CD14-positive monocyte (primary cell): ENCODE measurements around the gene RASL11B. TPM values are rescaled to one million over a fixed set of nuclear protein-coding genes. Genes with fewer than 3 reads are reported as not detected.

Experiments used
- DNase-seq, 3 donors: peaks; one replicate each; pipeline ENCODE4 v3.0.0-alpha.2; 2011 to 2022
- H2AFZ ChIP-seq: 2 replicates; pipeline ENCODE4 v1.6.0; 2012; ENCODE audit warnings: mild to moderate bottlenecking, low read depth, low read length, inconsistent platforms; ENCODE audit not compliant: insufficient read depth, poor library complexity, severe bottlenecking
- H3K27ac ChIP-seq, 2 donors: 1 replicate in 1 of 2; 2 replicates in 1 of 2; pipeline ENCODE4 v1.5.1; 2012 to 2013; ENCODE audit warnings: low read length in 2 of 2, control low read depth in 1 of 2, inconsistent platforms in 1 of 2, low read depth in 1 of 2, mild to moderate bottlenecking in 1 of 2
- H3K27me3 ChIP-seq, 2 donors: one replicate each; pipeline versions ENCODE4 v1.6.0 to v1.6.1; 2011 to 2013; ENCODE audit warnings: low read length in 2 of 2; ENCODE audit not compliant: control insufficient read depth in 2 of 2, insufficient read depth in 2 of 2
- H3K36me3 ChIP-seq, 2 donors: replicated peaks in 1 of 2; 1 replicate in 1 of 2; 2 replicates in 1 of 2; pipeline versions ENCODE4 v1.5.1 to v1.6.1; 2012 to 2013; ENCODE audit warnings: low read length in 2 of 2, control low read depth in 1 of 2, inconsistent platforms in 1 of 2, mild to moderate bottlenecking in 1 of 2; ENCODE audit not compliant: insufficient read depth in 2 of 2, control insufficient read depth in 1 of 2
- H3K4me1 ChIP-seq, 2 donors: 1 replicate in 1 of 2; 2 replicates in 1 of 2; pipeline versions ENCODE4 v1.5.1 to v1.6.1; 2012 to 2013; ENCODE audit warnings: low read length in 2 of 2, control low read depth in 1 of 2, inconsistent platforms in 1 of 2, mild to moderate bottlenecking in 1 of 2, moderate library complexity in 1 of 2; ENCODE audit not compliant: insufficient read depth in 2 of 2, control insufficient read depth in 1 of 2
- H3K4me2 ChIP-seq: replicated peaks from 2 replicates; pipeline ENCODE3; 2012; ENCODE audit warnings: low read length, moderate library complexity, mild to moderate bottlenecking; ENCODE audit not compliant: poor library complexity, severe bottlenecking; ENCODE audit errors: extremely low read depth
- H3K4me3 ChIP-seq, 3 experiments: fragments of 200-600 bp in 1 of 3; sonication (generic) in 1 of 3; replicated peaks in 1 of 3; 1 replicate in 2 of 3; 2 replicates in 1 of 3; pipeline ENCODE4 v1.5.1; 2011 to 2013; ENCODE audit warnings: low read length in 3 of 3, mild to moderate bottlenecking in 3 of 3, control low read depth in 2 of 3, low read depth in 2 of 3, inconsistent platforms in 1 of 3, moderate library complexity in 1 of 3
- H3K79me2 ChIP-seq: 2 replicates; pipeline ENCODE4 v1.6.0; 2012; ENCODE audit warnings: mild to moderate bottlenecking, control low read depth, inconsistent platforms, low read length, moderate library complexity; ENCODE audit not compliant: insufficient read depth
- H3K9ac ChIP-seq: 2 replicates; pipeline ENCODE4 v1.6.0; 2017; ENCODE audit warnings: low read length, mild to moderate bottlenecking; ENCODE audit not compliant: insufficient read depth, poor library complexity, severe bottlenecking
- H3K9me3 ChIP-seq, 2 donors: replicated peaks in 1 of 2; 1 replicate in 1 of 2; 2 replicates in 1 of 2; pipeline versions ENCODE4 v1.5.1 to v1.6.1; 2012 to 2013; ENCODE audit warnings: low read length in 2 of 2, control low read depth in 1 of 2; ENCODE audit not compliant: control insufficient read depth in 1 of 2, insufficient read depth in 1 of 2
- H4K20me1 ChIP-seq: 2 replicates; pipeline ENCODE4 v1.6.0; 2012; ENCODE audit warnings: mild to moderate bottlenecking, low read length, control low read depth, moderate library complexity; ENCODE audit not compliant: insufficient read depth
- H3K27ac Mint-ChIP-seq, 7 donors: one replicate each; pipeline ENCODE4 v1.8.0; 2020; ENCODE audit warnings: mild to moderate bottlenecking in 7 of 7, mixed read lengths in 7 of 7, moderate library complexity in 6 of 7, inconsistent platforms in 2 of 7
- H3K27me3 Mint-ChIP-seq, 3 donors: one replicate each; pipeline ENCODE4 v1.8.0; 2021 to 2022; ENCODE audit warnings: low read depth in 3 of 3, mild to moderate bottlenecking in 3 of 3, mixed read lengths in 3 of 3, moderate library complexity in 3 of 3, inconsistent platforms in 1 of 3
- H3K36me3 Mint-ChIP-seq, 2 donors: one replicate each; pipeline ENCODE4 v1.8.0; 2020; ENCODE audit warnings: mixed read lengths in 2 of 2, inconsistent platforms in 1 of 2, mild to moderate bottlenecking in 1 of 2
- H3K4me1 Mint-ChIP-seq: one replicate; pipeline ENCODE4 v1.8.0; 2020; ENCODE audit warnings: mild to moderate bottlenecking, mixed read lengths
- H3K4me3 Mint-ChIP-seq, 2 donors: one replicate each; pipeline ENCODE4 v1.8.0; 2020; ENCODE audit warnings: mild to moderate bottlenecking in 2 of 2, mixed read lengths in 2 of 2, moderate library complexity in 1 of 2
- H3K9me3 Mint-ChIP-seq, 7 donors: one replicate each; pipeline ENCODE4 v1.8.0; 2020 to 2022; ENCODE audit warnings: mixed read lengths in 7 of 7, mild to moderate bottlenecking in 6 of 7, moderate library complexity in 6 of 7, inconsistent platforms in 2 of 7
- WGBS: methylation state at CpG from one replicate; pipeline ENCODE4 v1.1.5; 2013; ENCODE audit warnings: missing lambda C conversion rate; ENCODE audit not compliant: insufficient coverage; 5-methylcytosine and 5-hydroxymethylcytosine counted together
- intact Hi-C, 2 donors: fragments of 100-400 bp; cut with micrococcal nuclease; formaldehyde crosslinking; loops; one replicate each; pipeline versions ENCODE4 v1.15.0 to v1.15.1; 2023
- polyA plus RNA-seq, 3 donors: library from polyadenylated mRNA; depleted of rRNA in 1 of 3; unstranded in 2 of 3; stranded (reverse) in 1 of 3; fragments of 300-500 nt in 2 of 3; fragments of >200 nt in 1 of 3; fragmentation: Illumina TruSeq in 2 of 3; gene quantifications; 1 replicate in 2 of 3; 2 replicates in 1 of 3; pipeline ENCODE4 v1.2.3, GENCODE V29; 2012 to 2021
- TF ChIP-seq, protein P1 (sequence below): fragments of 200-600 bp; IDR thresholded peaks from one replicate; pipeline ENCODE4 v1.8.0; 2022; ENCODE audit warnings: antibody characterized with exemption, mild to moderate bottlenecking

Gene RASL11B
- polyA plus RNA-seq, 3 donors, result not detected

DNA sequence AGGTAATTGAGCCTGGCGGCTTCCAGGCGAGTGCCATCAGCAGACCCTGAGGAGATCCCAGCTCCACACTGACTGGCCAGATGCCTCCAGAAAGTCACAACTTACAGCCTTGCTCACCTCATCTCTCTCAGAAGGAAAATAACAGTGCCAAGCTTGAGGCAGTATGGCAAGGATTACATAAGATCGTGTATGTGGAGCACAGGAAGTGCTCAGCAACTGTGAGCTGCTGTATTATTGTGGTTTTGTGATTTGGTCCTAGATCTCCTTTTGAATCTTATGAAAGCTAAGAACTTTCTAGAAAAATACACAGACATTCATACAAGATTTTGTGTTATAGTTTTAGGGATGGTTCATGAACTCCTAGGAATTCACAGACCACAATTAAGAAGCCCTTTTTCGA, 14.0 kb downstream of the RASL11B start:
- Mint-ChIP-seq H3K27me3 (peaks cover 0 to 2% (median 0%) of the 10 kb centered on the region in 3 donors), H3K36me3 (peaks cover 11 to 22% of the 10 kb centered on the region in 2 donors), H3K4me3 (no peak overlapping the region), H3K4me1 (peaks cover 8% of the 10 kb centered on the region), H3K27ac (peak overlapping the region in 2 of 7 donors; percentile 11 to 22), H3K9me3 (no peaks in the 10 kb centered on the region)
- no peak overlapping the region for H3K4me2 ChIP-seq
- H3K27ac ChIP-seq, result no peak overlapping the region
- no peaks in the 10 kb centered on the region for H3K79me2 ChIP-seq
- no peaks in the 10 kb centered on the region for H3K27me3 ChIP-seq
- no peak overlapping the region for H3K9ac ChIP-seq
- H3K4me3 ChIP-seq, result no peak overlapping the region
- DNase-seq, result no peak
- no peaks in the 10 kb centered on the region for H4K20me1 ChIP-seq
- intact Hi-C loops, result no loop called here
- no peaks in the 10 kb centered on the region for H3K36me3 ChIP-seq
- TF ChIP-seq, protein P1, sequence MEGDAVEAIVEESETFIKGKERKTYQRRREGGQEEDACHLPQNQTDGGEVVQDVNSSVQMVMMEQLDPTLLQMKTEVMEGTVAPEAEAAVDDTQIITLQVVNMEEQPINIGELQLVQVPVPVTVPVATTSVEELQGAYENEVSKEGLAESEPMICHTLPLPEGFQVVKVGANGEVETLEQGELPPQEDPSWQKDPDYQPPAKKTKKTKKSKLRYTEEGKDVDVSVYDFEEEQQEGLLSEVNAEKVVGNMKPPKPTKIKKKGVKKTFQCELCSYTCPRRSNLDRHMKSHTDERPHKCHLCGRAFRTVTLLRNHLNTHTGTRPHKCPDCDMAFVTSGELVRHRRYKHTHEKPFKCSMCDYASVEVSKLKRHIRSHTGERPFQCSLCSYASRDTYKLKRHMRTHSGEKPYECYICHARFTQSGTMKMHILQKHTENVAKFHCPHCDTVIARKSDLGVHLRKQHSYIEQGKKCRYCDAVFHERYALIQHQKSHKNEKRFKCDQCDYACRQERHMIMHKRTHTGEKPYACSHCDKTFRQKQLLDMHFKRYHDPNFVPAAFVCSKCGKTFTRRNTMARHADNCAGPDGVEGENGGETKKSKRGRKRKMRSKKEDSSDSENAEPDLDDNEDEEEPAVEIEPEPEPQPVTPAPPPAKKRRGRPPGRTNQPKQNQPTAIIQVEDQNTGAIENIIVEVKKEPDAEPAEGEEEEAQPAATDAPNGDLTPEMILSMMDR, result no peak
- no peak overlapping the region for H2AFZ ChIP-seq
- no peaks in the 10 kb centered on the region for H3K4me1 ChIP-seq
- no peaks in the 10 kb centered on the region for H3K9me3 ChIP-seq
- WGBS, result 90% methylated on average over 3 of the region's 4 CpGs

- no peak overlapping the region for H3K4me3 Mint-ChIP-seq
- peak overlapping the region in 1 of 7 donors; percentile 59 for H3K27ac Mint-ChIP-seq
- H3K4me2 ChIP-seq, result no peak overlapping the region
- no peaks in the 10 kb centered on the region for H3K9me3 Mint-ChIP-seq
- 95% methylated on average over 2 of the region's 2 CpGs for WGBS
- no peaks in the 10 kb centered on the region for H3K79me2 ChIP-seq
- peaks cover 3 to 19% of the 10 kb centered on the region in 2 donors for H3K36me3 Mint-ChIP-seq
- DNase-seq, result no peak
- H3K27me3 Mint-ChIP-seq, result peaks cover 0 to 2% (median 0%) of the 10 kb centered on the region in 3 donors
- no peaks in the 10 kb centered on the region for H3K9me3 ChIP-seq
- TF ChIP-seq, protein P1, result no peak
- H3K4me3 ChIP-seq, result no peak overlapping the region
- no peaks in the 10 kb centered on the region for H3K4me1 ChIP-seq
- H3K36me3 ChIP-seq, result no peaks in the 10 kb centered on the region
- H3K9ac ChIP-seq, result no peak overlapping the region
- no peak overlapping the region for H2AFZ ChIP-seq
- no peaks in the 10 kb centered on the region for H4K20me1 ChIP-seq
- no peak overlapping the region for H3K27ac ChIP-seq
- H3K4me1 Mint-ChIP-seq, result peaks cover 8% of the 10 kb centered on the region
- no peaks in the 10 kb centered on the region for H3K27me3 ChIP-seq
- intact Hi-C loops, result no loop called here
Measured at GRCh38 chr4:52877036-52877435, 14.9 kb downstream of the RASL11B start.
